Measurements from ENCODE around the gene KCTD7. TPM values are rescaled to one million over a fixed set of nuclear protein-coding genes. Genes with fewer than 3 reads are reported as not detected.
A peak's percentile ranks its signal among the peaks of the same experiment; 100 is the strongest.

KCTD7 gene
- total and polyA plus RNA-seq, 2 of the 13 experiments (the other 11 are each of a cell fraction or from before 2014, with no cell fraction given) = 7.3 to 13.5 TPM

- H4K20me1 ChIP-seq (ENCODE audit: insufficient read depth, low read length) = no peaks in the 10 kb centered on the region; the same call in 1 of the 2 replicates
- peak overlapping the region; percentile 26 for H3K27ac ChIP-seq (ENCODE audit: extremely low read length, insufficient read depth, low read length)
- TF ChIP-seq ZNF121 (CRISPR knock-in tag; IDR thresholded peaks at IDR 0.05) = peak; percentile 79; the same call in 1 of the 2 replicates
- no peak for TF ChIP-seq ZNF766 (CRISPR knock-in tag; IDR thresholded peaks at IDR 0.05; ENCODE audit: borderline replicate concordance)
- no peaks in the 10 kb centered on the region for H3K9me3 ChIP-seq (ENCODE audit: low read length)
- intact Hi-C loops (cut with micrococcal nuclease; ENCODE audit: unreplicated experiment) (no loop called here), in situ Hi-C loops (cut with HindIII; ENCODE audit: extremely low pct_ligation_motif_present, low pct_unique_long_range_greater_than_20kb) (no loop called here)
- H3K79me2 ChIP-seq (ENCODE audit: insufficient read depth, low read length) = peaks cover 18% of the 10 kb centered on the region
- no peak overlapping the region for H2AFZ ChIP-seq (ENCODE audit: low read length)
- peaks cover 0 to 3% of the 10 kb centered on the region in 2 experiments; a peak in 1 of 5 replicates for H3K36me3 ChIP-seq (replicated peaks in 1 of 2; ENCODE audit: control insufficient read depth in 1 of 2, insufficient read depth in 2 of 2, low read length in 2 of 2)
- no peak overlapping the region for H3K4me3 ChIP-seq (replicated peaks in 1 of 3; ENCODE audit: insufficient read depth in 1 of 3, low read depth in 2 of 3, low read length in 3 of 3)
- no peak overlapping the region for H3K9ac ChIP-seq (ENCODE audit: insufficient read depth, low read depth, low read length)
- CTCF ChIA-PET (ENCODE audit: low intra/inter-chr PET ratio, low total read pairs) = no interaction called here
- POLR2A ChIA-PET = interaction anchor here (1.2 kb wide), 1 partner anchor 72 kb away, joined by 3 read pairs; the partner anchor contains the start of gene RABGEF1
- H3K27me3 ChIP-seq (ENCODE audit: control insufficient read depth in 1 of 2, insufficient read depth in 2 of 2, low read length in 2 of 2) = no peaks in the 10 kb centered on the region
- DNase-seq (ENCODE audit: low spot score) (no peak), ATAC-seq (no peak), FAIRE-seq (no peak)
- 93% methylated on average over 7 of the region's 7 CpGs for WGBS (ENCODE audit: low lambda C conversion rate)
- BruUV-seq (replicated peaks) = no TSS peak
- H3K4me1 ChIP-seq (ENCODE audit: insufficient read depth, low read length) = peaks cover 33% of the 10 kb centered on the region
- H3K4me2 ChIP-seq (ENCODE audit: low read depth, low read length) = no peak overlapping the region; the same call in 1 of the 2 replicates
Observed at GRCh38 chr7:66668112-66668511, 39.4 kb downstream of the KCTD7 start.

GRCh38 chr7:66668677-66669076, 40.0 kb downstream of the KCTD7 start:
- BruUV-seq (replicated peaks) = no TSS peak
- Histone ChIP-seq H3K9me3 (ENCODE audit: low read length) (no peaks in the 10 kb centered on the region), H3K9ac (ENCODE audit: insufficient read depth, low read depth, low read length) (no peak overlapping the region), H3K27me3 (ENCODE audit: control insufficient read depth in 1 of 2, insufficient read depth in 2 of 2, low read length in 2 of 2) (no peaks in the 10 kb centered on the region), H4K20me1 (ENCODE audit: insufficient read depth, low read length) (no peaks in the 10 kb centered on the region; the same call in 1 of the 2 replicates), H3K79me2 (ENCODE audit: insufficient read depth, low read length) (peaks cover 18% of the 10 kb centered on the region), H3K36me3 (replicated peaks in 1 of 2; ENCODE audit: control insufficient read depth in 1 of 2, insufficient read depth in 2 of 2, low read length in 2 of 2) (peaks cover 0 to 3% of the 10 kb centered on the region in 2 experiments; a peak in 1 of 5 replicates), H3K4me2 (ENCODE audit: low read depth, low read length) (no peak overlapping the region; the same call in 1 of the 2 replicates), H3K27ac (ENCODE audit: extremely low read length, insufficient read depth, low read length) (peak overlapping the region; percentile 26), H3K4me3 (replicated peaks in 1 of 3; ENCODE audit: insufficient read depth in 1 of 3, low read depth in 2 of 3, low read length in 3 of 3) (no peak overlapping the region), H3K4me1 (ENCODE audit: insufficient read depth, low read length) (peaks cover 33% of the 10 kb centered on the region), H2AFZ (ENCODE audit: low read length) (no peak overlapping the region)
- intact Hi-C loops (cut with micrococcal nuclease; ENCODE audit: unreplicated experiment) (no loop called here), in situ Hi-C loops (cut with HindIII; ENCODE audit: extremely low pct_ligation_motif_present, low pct_unique_long_range_greater_than_20kb) (no loop called here)
- DNase-seq (ENCODE audit: low spot score) (no peak), ATAC-seq (peak; percentile 15), FAIRE-seq (no peak)
- ChIA-PET CTCF (ENCODE audit: low intra/inter-chr PET ratio, low total read pairs) (no interaction called here), POLR2A (interaction anchor here (1.0 to 1.9 kb wide), 6 partner anchors 8 to 72 kb away, joined by 3 to 13 read pairs (median 4); partner anchors contain the start of genes KCTD7 and RABGEF1)
- WGBS (ENCODE audit: low lambda C conversion rate) = 70% methylated on average over 2 of the region's 7 CpGs
- TF ChIP-seq ZNF768 (CRISPR knock-in tag; IDR thresholded peaks at IDR 0.05) = peak; percentile 85
- TF ChIP-seq, protein P1, sequence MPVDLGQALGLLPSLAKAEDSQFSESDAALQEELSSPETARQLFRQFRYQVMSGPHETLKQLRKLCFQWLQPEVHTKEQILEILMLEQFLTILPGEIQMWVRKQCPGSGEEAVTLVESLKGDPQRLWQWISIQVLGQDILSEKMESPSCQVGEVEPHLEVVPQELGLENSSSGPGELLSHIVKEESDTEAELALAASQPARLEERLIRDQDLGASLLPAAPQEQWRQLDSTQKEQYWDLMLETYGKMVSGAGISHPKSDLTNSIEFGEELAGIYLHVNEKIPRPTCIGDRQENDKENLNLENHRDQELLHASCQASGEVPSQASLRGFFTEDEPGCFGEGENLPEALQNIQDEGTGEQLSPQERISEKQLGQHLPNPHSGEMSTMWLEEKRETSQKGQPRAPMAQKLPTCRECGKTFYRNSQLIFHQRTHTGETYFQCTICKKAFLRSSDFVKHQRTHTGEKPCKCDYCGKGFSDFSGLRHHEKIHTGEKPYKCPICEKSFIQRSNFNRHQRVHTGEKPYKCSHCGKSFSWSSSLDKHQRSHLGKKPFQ (CRISPR knock-in tag; IDR thresholded peaks at IDR 0.05; ENCODE audit: insufficient replicate concordance) = no peak

Measured in HepG2 (cell line).